Glutamatergic neuron (in vitro differentiated cells): Measurements from ENCODE around the gene FFAR1. TPM values are rescaled to one million over a fixed set of nuclear protein-coding genes. Genes with fewer than 3 reads are reported as not detected.

Experiments
- DNase-seq: peaks from one replicate; pipeline ENCODE4 v3.0.0; 2022
- H3K27ac Mint-ChIP-seq: one replicate; pipeline ENCODE4 v1.8.0; 2020; ENCODE audit warnings: mild to moderate bottlenecking, mixed read lengths, inconsistent platforms; ENCODE audit not compliant: unreplicated experiment
- H3K27me3 Mint-ChIP-seq: one replicate; pipeline ENCODE4 v1.8.0; 2020; ENCODE audit warnings: mild to moderate bottlenecking, moderate library complexity, mixed read lengths, inconsistent platforms; ENCODE audit not compliant: unreplicated experiment
- H3K36me3 Mint-ChIP-seq: one replicate; pipeline ENCODE4 v1.8.0; 2020; ENCODE audit warnings: mild to moderate bottlenecking, mixed read lengths, inconsistent platforms; ENCODE audit not compliant: unreplicated experiment
- H3K4me1 Mint-ChIP-seq: one replicate; pipeline ENCODE4 v1.8.0; 2020; ENCODE audit warnings: mild to moderate bottlenecking, low read depth, mixed read lengths, inconsistent platforms; ENCODE audit not compliant: unreplicated experiment
- H3K4me3 Mint-ChIP-seq: one replicate; pipeline ENCODE4 v1.8.0; 2020; ENCODE audit warnings: mild to moderate bottlenecking, mixed read lengths, inconsistent platforms; ENCODE audit not compliant: unreplicated experiment
- H3K9me3 Mint-ChIP-seq: one replicate; pipeline ENCODE4 v1.8.0; 2020; ENCODE audit warnings: mild to moderate bottlenecking, moderate library complexity, mixed read lengths, inconsistent platforms; ENCODE audit not compliant: unreplicated experiment
- CTCF ChIP-seq: fragments of 200-600 bp; sonication (generic); IDR thresholded peaks from one replicate; pipeline ENCODE4 v1.5.0; 2021; ENCODE audit not compliant: partially characterized antibody, unreplicated experiment
- total RNA-seq: library from RNA; stranded (reverse); fragmentation: NEBNext Ultra II Directional; extraction: Animal tissue kit (Norgen Biotek cat#: 25700); gene quantifications from one replicate; pipeline ENCODE4 v1.2.1, GENCODE V29; 2021; ENCODE audit not compliant: unreplicated experiment

FFAR1 gene
- total RNA-seq, 1 donor from 2014 or later: not detected

- no peak overlapping the region for H3K4me3 Mint-ChIP-seq
Observed at GRCh38 chr19:35350591-35350990, 2.9 kb downstream of the FFAR1 start.

DNA sequence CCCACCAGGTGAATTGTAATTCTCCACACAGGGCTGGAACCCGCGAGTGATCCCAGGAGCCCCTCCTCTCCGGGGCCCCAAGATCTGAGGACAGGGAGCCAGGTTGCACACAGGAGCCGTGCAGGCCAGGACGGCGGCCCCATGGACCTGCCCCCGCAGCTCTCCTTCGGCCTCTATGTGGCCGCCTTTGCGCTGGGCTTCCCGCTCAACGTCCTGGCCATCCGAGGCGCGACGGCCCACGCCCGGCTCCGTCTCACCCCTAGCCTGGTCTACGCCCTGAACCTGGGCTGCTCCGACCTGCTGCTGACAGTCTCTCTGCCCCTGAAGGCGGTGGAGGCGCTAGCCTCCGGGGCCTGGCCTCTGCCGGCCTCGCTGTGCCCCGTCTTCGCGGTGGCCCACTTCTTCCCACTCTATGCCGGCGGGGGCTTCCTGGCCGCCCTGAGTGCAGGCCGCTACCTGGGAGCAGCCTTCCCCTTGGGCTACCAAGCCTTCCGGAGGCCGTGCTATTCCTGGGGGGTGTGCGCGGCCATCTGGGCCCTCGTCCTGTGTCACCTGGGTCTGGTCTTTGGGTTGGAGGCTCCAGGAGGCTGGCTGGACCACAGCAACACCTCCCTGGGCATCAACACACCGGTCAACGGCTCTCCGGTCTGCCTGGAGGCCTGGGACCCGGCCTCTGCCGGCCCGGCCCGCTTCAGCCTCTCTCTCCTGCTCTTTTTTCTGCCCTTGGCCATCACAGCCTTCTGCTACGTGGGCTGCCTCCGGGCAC lies 3.9 kb downstream of the FFAR1 start:
- Mint-ChIP-seq H3K36me3 (no peaks in the 10 kb centered on the region), H3K27ac (no peak overlapping the region), H3K4me3 (no peak overlapping the region), H3K4me1 (peaks cover 1% of the 10 kb centered on the region), H3K27me3 (peaks cover 10% of the 10 kb centered on the region), H3K9me3 (peaks cover 6% of the 10 kb centered on the region)
- no peak for TF ChIP-seq CTCF
- no peak for DNase-seq

More at GRCh38 chr19:35350591-35350990, 2.9 kb downstream of the FFAR1 start:
- Mint-ChIP-seq H3K27me3 (peaks cover 6% of the 10 kb centered on the region), H3K9me3 (peaks cover 4% of the 10 kb centered on the region), H3K27ac (no peak overlapping the region), H3K36me3 (no peaks in the 10 kb centered on the region), H3K4me1 (peaks cover 1% of the 10 kb centered on the region)
- no peak for TF ChIP-seq CTCF
- DNase-seq: no peak

DNA sequence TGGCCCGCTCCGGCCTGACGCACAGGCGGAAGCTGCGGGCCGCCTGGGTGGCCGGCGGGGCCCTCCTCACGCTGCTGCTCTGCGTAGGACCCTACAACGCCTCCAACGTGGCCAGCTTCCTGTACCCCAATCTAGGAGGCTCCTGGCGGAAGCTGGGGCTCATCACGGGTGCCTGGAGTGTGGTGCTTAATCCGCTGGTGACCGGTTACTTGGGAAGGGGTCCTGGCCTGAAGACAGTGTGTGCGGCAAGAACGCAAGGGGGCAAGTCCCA lies 4.4 kb downstream of the FFAR1 start:
- Mint-ChIP-seq H3K27ac (no peak overlapping the region), H3K27me3 (peaks cover 10% of the 10 kb centered on the region), H3K36me3 (no peaks in the 10 kb centered on the region), H3K4me1 (peaks cover 1% of the 10 kb centered on the region), H3K4me3 (no peak overlapping the region), H3K9me3 (peaks cover 6% of the 10 kb centered on the region)
- TF ChIP-seq CTCF: no peak
- no peak for DNase-seq

DNA sequence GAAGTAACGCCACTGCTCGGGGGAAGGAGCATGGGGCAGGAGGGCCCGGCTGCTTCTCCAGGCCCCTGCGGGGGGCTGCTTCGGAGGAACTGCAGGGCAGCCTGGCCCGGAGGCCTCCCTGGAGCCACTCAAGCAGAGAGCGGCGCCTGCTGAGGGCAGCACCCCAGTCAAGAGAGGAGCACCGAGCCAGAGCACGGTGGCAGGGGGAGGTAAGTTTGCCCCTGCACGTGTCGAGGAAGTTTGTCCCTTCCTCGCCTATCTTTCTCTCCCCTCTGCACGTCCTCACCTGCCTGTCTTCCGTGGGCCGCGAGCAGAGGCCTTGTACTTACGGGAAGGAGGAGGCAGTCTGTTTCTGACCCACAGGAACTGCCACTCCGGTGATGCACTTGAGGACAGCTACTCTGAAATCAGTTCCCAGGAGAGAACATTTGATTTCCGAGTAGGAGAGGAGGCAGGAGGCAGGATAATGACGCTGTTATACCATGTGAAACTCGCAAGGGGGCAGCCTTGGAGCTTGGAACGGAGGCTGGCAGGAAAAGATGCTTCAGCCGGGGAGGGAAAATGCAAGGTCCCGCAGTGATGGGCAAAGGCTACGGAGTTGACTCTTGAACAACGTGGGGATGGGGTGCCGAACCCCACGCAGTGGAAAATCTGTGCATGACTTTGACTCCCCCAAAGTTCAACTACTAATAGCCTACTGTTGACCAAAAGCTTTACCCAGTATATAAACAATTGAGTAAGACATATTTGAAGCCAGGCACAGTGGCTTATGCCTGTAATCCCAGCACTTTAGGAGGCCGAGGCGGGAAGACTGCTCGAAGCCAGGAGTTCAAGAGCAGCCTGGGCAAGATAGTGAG lies 5.0 kb downstream of the FFAR1 start:
- no peak overlapping the region for H3K27ac Mint-ChIP-seq

More for the DNA sequence above, 5.0 kb downstream of the FFAR1 start:
- H3K27me3 Mint-ChIP-seq: peaks cover 10% of the 10 kb centered on the region
- peaks cover 1% of the 10 kb centered on the region for H3K4me1 Mint-ChIP-seq
- peak; percentile 68 for DNase-seq
- H3K4me3 Mint-ChIP-seq: no peak overlapping the region
- no peaks in the 10 kb centered on the region for H3K36me3 Mint-ChIP-seq
- H3K9me3 Mint-ChIP-seq: peaks cover 5% of the 10 kb centered on the region
- peak; percentile 80 for TF ChIP-seq CTCF
